CD4-positive, alpha-beta T cell treated with Interleukin-6 for 4 hours (primary cell): Measurements from ENCODE around the gene PACSIN3.

Experiments
- DNase-seq: peaks from one replicate; pipeline ENCODE4 v3.0.0-alpha.2; 2020; ENCODE audit warnings: mixed read lengths

PACSIN3 gene

GRCh38 chr11:47152126-47152952 is 33.9 kb downstream of the PACSIN3 start:
- no peak for DNase-seq

GRCh38 chr11:47149782-47150181 is 36.5 kb downstream of the PACSIN3 start:
- no peak for DNase-seq

- no peak for DNase-seq
Observed at GRCh38 chr11:47148903-47149531, 37.2 kb downstream of the PACSIN3 start.

GRCh38 chr11:47148270-47148669 is 38.0 kb downstream of the PACSIN3 start:
- no peak for DNase-seq

- DNase-seq: no peak
Observed at GRCh38 chr11:47147681-47148080, 38.6 kb downstream of the PACSIN3 start.

- DNase-seq: no peak
Observed at GRCh38 chr11:47147250-47147649, 39.0 kb downstream of the PACSIN3 start.

- DNase-seq: no peak
Observed at GRCh38 chr11:47144541-47144940, 41.7 kb downstream of the PACSIN3 start.

- no peak for DNase-seq
Observed at GRCh38 chr11:47143322-47143721, 42.9 kb downstream of the PACSIN3 start.

- DNase-seq: no peak
Observed at GRCh38 chr11:47139878-47140277, 46.4 kb downstream of the PACSIN3 start.

GRCh38 chr11:47137476-47137875 is 48.8 kb downstream of the PACSIN3 start:
- no peak for DNase-seq

GRCh38 chr11:47136921-47137320 is 49.3 kb downstream of the PACSIN3 start:
- DNase-seq: no peak

- no peak for DNase-seq
Observed at GRCh38 chr11:47136327-47136726, 49.9 kb downstream of the PACSIN3 start.

- no peak for DNase-seq
Observed at GRCh38 chr11:47132981-47133380, 53.3 kb downstream of the PACSIN3 start.

GRCh38 chr11:47132490-47132889 is 53.7 kb downstream of the PACSIN3 start:
- DNase-seq: no peak

GRCh38 chr11:47131136-47131535 is 55.1 kb downstream of the PACSIN3 start:
- no peak for DNase-seq

GRCh38 chr11:47130543-47130942 is 55.7 kb downstream of the PACSIN3 start:
- no peak for DNase-seq
